A673 (cell line): Measurements from ENCODE around the gene CHIC1.

Experiments used
- CTCF ChIP-seq: fragments of 300-800, 200-600 bp; sonication (generic); conservative IDR thresholded peaks from 2 replicates; pipeline ENCODE4 v1.5.1; 2017; ENCODE audit warnings: low read depth, mild to moderate bottlenecking, antibody characterized with exemption, low read length, moderate library complexity, mixed read lengths
- EZH2 ChIP-seq: fragments of 200-600 bp; sonication (generic); IDR thresholded peaks from 2 replicates; pipeline ENCODE4 v1.6.1; 2017; ENCODE audit warnings: borderline replicate concordance, low read depth, mild to moderate bottlenecking, mixed read lengths, antibody characterized with exemption, low read length; ENCODE audit not compliant: poor library complexity, severe bottlenecking

- no peak for TF ChIP-seq CTCF
- no peak for TF ChIP-seq EZH2
Measured at GRCh38 chrX:73524906-73525305, 38.1 kb upstream of the CHIC1 start.
